ENCODE data around the gene HTR7. TPM values are rescaled to one million over a fixed set of nuclear protein-coding genes. Genes with fewer than 3 reads are reported as not detected.

HTR7 gene
- total and polyA plus RNA-seq, 2 experiments from 2014 or later = 0.23 to 1.8 TPM

DNA sequence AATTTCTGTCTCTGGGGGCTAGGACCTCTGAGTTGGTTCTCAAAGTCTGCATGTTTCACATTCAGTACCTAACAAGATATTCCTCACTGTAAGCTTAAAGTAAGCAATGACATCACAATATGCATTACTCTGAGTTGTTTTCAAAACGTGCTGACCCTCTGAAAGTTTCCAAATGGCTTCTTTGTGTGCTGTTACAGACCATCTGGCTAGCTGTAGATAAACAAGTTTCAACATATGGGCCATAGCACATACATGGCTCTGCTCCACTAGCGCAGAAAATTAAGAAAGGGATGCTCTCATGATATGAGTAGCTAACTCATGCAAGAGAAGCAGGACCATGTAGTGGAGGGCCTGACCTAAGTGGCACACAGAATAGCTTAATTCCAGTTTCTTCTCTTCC lies 119.0 kb downstream of the HTR7 start:
- WGBS (ENCODE audit: low lambda C conversion rate, missing lambda C conversion rate) = 53% methylated on average over 2 of the region's 2 CpGs
- H3K9me3 ChIP-seq (ENCODE audit: low read depth) = no peaks in the 10 kb centered on the region
- H3K27me3 ChIP-seq = no peaks in the 10 kb centered on the region
- no peaks in the 10 kb centered on the region for H4K20me1 ChIP-seq (ENCODE audit: insufficient read depth, poor library complexity, severe bottlenecking)
- no peak overlapping the region for H3K27ac ChIP-seq
- TF ChIP-seq EZH2phosphoT487 (IDR thresholded peaks at IDR 0.05; ENCODE audit: low read depth, severe bottlenecking, unreplicated experiment) (no peak), EZH2 (IDR thresholded peaks at IDR 0.05; ENCODE audit: borderline replicate concordance) (no peak)
- TF ChIP-seq, protein P1, sequence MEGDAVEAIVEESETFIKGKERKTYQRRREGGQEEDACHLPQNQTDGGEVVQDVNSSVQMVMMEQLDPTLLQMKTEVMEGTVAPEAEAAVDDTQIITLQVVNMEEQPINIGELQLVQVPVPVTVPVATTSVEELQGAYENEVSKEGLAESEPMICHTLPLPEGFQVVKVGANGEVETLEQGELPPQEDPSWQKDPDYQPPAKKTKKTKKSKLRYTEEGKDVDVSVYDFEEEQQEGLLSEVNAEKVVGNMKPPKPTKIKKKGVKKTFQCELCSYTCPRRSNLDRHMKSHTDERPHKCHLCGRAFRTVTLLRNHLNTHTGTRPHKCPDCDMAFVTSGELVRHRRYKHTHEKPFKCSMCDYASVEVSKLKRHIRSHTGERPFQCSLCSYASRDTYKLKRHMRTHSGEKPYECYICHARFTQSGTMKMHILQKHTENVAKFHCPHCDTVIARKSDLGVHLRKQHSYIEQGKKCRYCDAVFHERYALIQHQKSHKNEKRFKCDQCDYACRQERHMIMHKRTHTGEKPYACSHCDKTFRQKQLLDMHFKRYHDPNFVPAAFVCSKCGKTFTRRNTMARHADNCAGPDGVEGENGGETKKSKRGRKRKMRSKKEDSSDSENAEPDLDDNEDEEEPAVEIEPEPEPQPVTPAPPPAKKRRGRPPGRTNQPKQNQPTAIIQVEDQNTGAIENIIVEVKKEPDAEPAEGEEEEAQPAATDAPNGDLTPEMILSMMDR (IDR thresholded peaks at IDR 0.05; ENCODE audit: poor library complexity) = no peak
- no peak overlapping the region for H3K4me2 ChIP-seq
- DNase-seq (ENCODE audit: low spot score) = no peak
- H3K4me3 ChIP-seq = no peak overlapping the region
- no peak overlapping the region for H2AFZ ChIP-seq
- H3K4me1 ChIP-seq (ENCODE audit: insufficient read depth) = no peaks in the 10 kb centered on the region
- H3K79me2 ChIP-seq = no peaks in the 10 kb centered on the region
- H3K9me2 ChIP-seq (replicated peaks; ENCODE audit: insufficient read depth) = no peaks in the 10 kb centered on the region
- no peaks in the 10 kb centered on the region for H3K36me3 ChIP-seq (replicated peaks; ENCODE audit: insufficient read depth, low read depth)

GRCh38 chr10:90734415-90734814 lies 123.4 kb downstream of the HTR7 start:
- no peaks in the 10 kb centered on the region for H3K79me2 ChIP-seq
- H3K36me3 ChIP-seq (replicated peaks; ENCODE audit: insufficient read depth, low read depth) = no peaks in the 10 kb centered on the region
- H3K27me3 ChIP-seq = no peaks in the 10 kb centered on the region
- no peak overlapping the region for H3K4me2 ChIP-seq
- H3K9me3 ChIP-seq (ENCODE audit: low read depth) = no peaks in the 10 kb centered on the region
- H3K27ac ChIP-seq = no peak overlapping the region
- no peaks in the 10 kb centered on the region for H4K20me1 ChIP-seq (ENCODE audit: insufficient read depth, poor library complexity, severe bottlenecking)
- WGBS (ENCODE audit: low lambda C conversion rate, missing lambda C conversion rate) = 59% methylated on average over 2 of the region's 2 CpGs
- no peak overlapping the region for H2AFZ ChIP-seq
- no peaks in the 10 kb centered on the region for H3K9me2 ChIP-seq (replicated peaks; ENCODE audit: insufficient read depth)
- no peak for DNase-seq (ENCODE audit: low spot score)
- H3K4me1 ChIP-seq (ENCODE audit: insufficient read depth) = no peaks in the 10 kb centered on the region
- no peak overlapping the region for H3K4me3 ChIP-seq
- TF ChIP-seq EZH2 (IDR thresholded peaks at IDR 0.05; ENCODE audit: borderline replicate concordance) (no peak), EZH2phosphoT487 (IDR thresholded peaks at IDR 0.05; ENCODE audit: low read depth, severe bottlenecking, unreplicated experiment) (no peak)
- TF ChIP-seq, protein P1 (IDR thresholded peaks at IDR 0.05; ENCODE audit: poor library complexity) = no peak

GRCh38 chr10:90732581-90732980 lies 125.3 kb downstream of the HTR7 start:
- no peaks in the 10 kb centered on the region for H3K9me2 ChIP-seq (replicated peaks; ENCODE audit: insufficient read depth)
- DNase-seq (ENCODE audit: low spot score) = no peak
- H3K4me3 ChIP-seq = no peak overlapping the region
- no peaks in the 10 kb centered on the region for H3K9me3 ChIP-seq (ENCODE audit: low read depth)
- H2AFZ ChIP-seq = no peak overlapping the region
- H3K27ac ChIP-seq = no peak overlapping the region
- H3K79me2 ChIP-seq = no peaks in the 10 kb centered on the region
- H3K4me2 ChIP-seq = no peak overlapping the region
- no peaks in the 10 kb centered on the region for H3K27me3 ChIP-seq
- 77% methylated on average over 3 of the region's 3 CpGs for WGBS (ENCODE audit: low lambda C conversion rate, missing lambda C conversion rate)
- no peaks in the 10 kb centered on the region for H4K20me1 ChIP-seq (ENCODE audit: insufficient read depth, poor library complexity, severe bottlenecking)
- no peaks in the 10 kb centered on the region for H3K36me3 ChIP-seq (replicated peaks; ENCODE audit: insufficient read depth, low read depth)
- TF ChIP-seq EZH2phosphoT487 (IDR thresholded peaks at IDR 0.05; ENCODE audit: low read depth, severe bottlenecking, unreplicated experiment) = no peak
- TF ChIP-seq, protein P1 (IDR thresholded peaks at IDR 0.05; ENCODE audit: poor library complexity) = no peak
- no peak for TF ChIP-seq EZH2 (IDR thresholded peaks at IDR 0.05; ENCODE audit: borderline replicate concordance)
- no peaks in the 10 kb centered on the region for H3K4me1 ChIP-seq (ENCODE audit: insufficient read depth)

Data from hepatocyte (in vitro differentiated cells).